GM12878 (cell line): ENCODE data around the gene TMEM212. TPM values are rescaled to one million over a fixed set of nuclear protein-coding genes. Genes with fewer than 3 reads are reported as not detected.
A peak's percentile ranks its signal among the peaks of the same experiment; 100 is the strongest.

Experiments used
- ATF7 ChIP-seq: fragments of 450-650 bp; IDR thresholded peaks from 2 replicates; pipeline ENCODE4 v1.6.1; 2016; ENCODE audit warnings: low read depth, mild to moderate bottlenecking
- BHLHE40 ChIP-seq, 2 experiments: fragments of 450-650 bp in 1 of 2; IDR thresholded peaks; 2 replicates each; pipeline ENCODE4 v1.6.1; 2011 to 2017; ENCODE audit warnings: low read depth in 2 of 2, borderline replicate concordance in 1 of 2, improper control_type of control experiment in 1 of 2, low read length in 1 of 2, mild to moderate bottlenecking in 1 of 2
- BRCA1 ChIP-seq: IDR thresholded peaks from 2 replicates; pipeline ENCODE4 v1.6.1; 2011; ENCODE audit warnings: low read depth, low read length, improper control_type of control experiment
- EP300 ChIP-seq, 2 experiments: fragments of 150-350 bp in 1 of 2; IDR thresholded peaks; 2 replicates each; pipeline ENCODE4 v1.6.1; 2011 to 2012; ENCODE audit warnings: low read depth in 2 of 2, low read length in 2 of 2, borderline replicate concordance in 1 of 2, improper control_type of control experiment in 1 of 2, inconsistent platforms in 1 of 2; ENCODE audit not compliant: control insufficient read depth in 1 of 2
- MTA2 ChIP-seq: fragments of 450-650 bp; IDR thresholded peaks from 2 replicates; pipeline ENCODE4 v1.6.1; 2016; ENCODE audit warnings: low read depth, mild to moderate bottlenecking, moderate library complexity
- MXI1 ChIP-seq: fragments of 150-350 bp; IDR thresholded peaks from 2 replicates; pipeline ENCODE4 v1.6.1; 2011; ENCODE audit warnings: low read depth, mild to moderate bottlenecking, inconsistent platforms, low read length, improper control_type of control experiment
- NFYB ChIP-seq: IDR thresholded peaks from 2 replicates; pipeline ENCODE4 v1.6.1; 2011; ENCODE audit warnings: low read depth, mild to moderate bottlenecking, low read length, improper control_type of control experiment, moderate library complexity; ENCODE audit not compliant: insufficient read depth
- POLR2A ChIP-seq: IDR thresholded peaks from 2 replicates; pipeline ENCODE4 v1.6.1; 2011; ENCODE audit warnings: low read depth, mild to moderate bottlenecking, low read length
- RELB ChIP-seq: fragments of 450-650 bp; IDR thresholded peaks from 2 replicates; pipeline ENCODE4 v1.6.1; 2017; ENCODE audit warnings: low read depth, mild to moderate bottlenecking, moderate library complexity
- SUZ12 ChIP-seq: fragments of 200-600 bp; sonication (generic); IDR thresholded peaks from one replicate; pipeline ENCODE4 v1.6.1; 2018; ENCODE audit warnings: antibody characterized with exemption, mild to moderate bottlenecking; ENCODE audit not compliant: unreplicated experiment
- TCF12 ChIP-seq: IDR thresholded peaks from 2 replicates; pipeline ENCODE4 v1.6.1; 2011; ENCODE audit warnings: low read depth, mild to moderate bottlenecking, low read length
- TCF7 ChIP-seq: IDR thresholded peaks from 2 replicates; pipeline ENCODE4 v1.6.1; 2014; ENCODE audit warnings: antibody characterized with exemption, borderline replicate concordance
- polyA plus RNA-seq, 11 experiments: library from polyadenylated mRNA; depleted of rRNA in 4 of 11; unstranded in 6 of 11; stranded (reverse) in 5 of 11; fragments of >200 nt; fragmentation: Nextera tagmentation in 4 of 11; fragmentation: Illumina TruSeq in 1 of 11; extraction: Ambion mirVana in 4 of 11; extraction: Trizol in 1 of 11; gene quantifications; 1 replicate in 1 of 11; 2 replicates in 10 of 11; pipeline versions ENCODE4 v1.2.1 to v1.2.3, GENCODE V29; 2011 to 2016; ENCODE audit warnings: inconsistent platforms in 2 of 11, missing spikeins in 2 of 11, low read depth in 1 of 11
- total RNA-seq, 4 experiments: library from RNA; depleted of rRNA in 3 of 4; stranded (reverse); fragments of >200 nt in 3 of 4; fragmentation: Illumina TruSeq in 1 of 4; extraction: Trizol in 1 of 4; gene quantifications; 2 replicates each; pipeline versions ENCODE4 v1.2.1 to v1.2.3, GENCODE V29; 2013 to 2021

Gene TMEM212
- total and polyA plus RNA-seq, 10 of the 15 experiments (the other 5 are each of a cell fraction or from before 2014, with no cell fraction given) = not detected

DNA sequence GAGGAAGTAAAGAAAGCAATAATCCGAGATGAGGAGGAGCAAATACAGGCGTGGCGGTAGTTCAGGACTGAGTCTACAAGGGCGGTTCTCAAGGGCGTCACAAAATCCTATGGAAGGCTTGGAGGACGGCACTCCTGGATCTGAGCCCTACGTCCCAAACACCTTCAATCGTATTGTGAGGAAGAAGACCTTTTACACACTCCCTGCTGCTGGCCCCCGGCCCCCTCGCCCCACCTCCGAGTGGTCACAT is 33.6 kb upstream of the TMEM212 start (continued):
- TF ChIP-seq RELB (peak; percentile 65; the same call in 1 of the 2 replicates), BRCA1 (no peak), TCF7 (no peak), ATF7 (peak; percentile 60; the same call in 1 of the 2 replicates), MTA2 (peak; percentile 67; the same call in 1 of the 2 replicates), POLR2A (no peak), BHLHE40 (IDR thresholded peaks at IDR 0.05; ENCODE audit: borderline replicate concordance in 1 of 2, low read depth in 2 of 2, low read length in 1 of 2) (no peak), MXI1 (peak; percentile 19; the same call in 1 of the 2 replicates), EP300 (IDR thresholded peaks at IDR 0.05; ENCODE audit: borderline replicate concordance in 1 of 2, control insufficient read depth in 1 of 2, low read depth in 2 of 2, low read length in 2 of 2) (peak in 1 of 2 experiments; percentile 42; a peak in 1 of 4 replicates), NFYB (no peak), TCF12 (0 out of 2 replicates have a peak, but pooled peaks have one; percentile 8), SUZ12 (no peak)
